HG02588 (cell line): ENCODE data around the gene ABHD11.

ENCODE experiments used
- ATAC-seq: cut with Tn5 transposase; IDR thresholded peaks from one replicate; pipeline ENCODE4 v1.9.1; 2021; ENCODE audit warnings: mild to moderate bottlenecking, moderate library complexity; ENCODE audit not compliant: unreplicated experiment

Gene ABHD11

GRCh38 chr7:73702665-73703064 is 35.9 kb downstream of the ABHD11 start:
- no peak for ATAC-seq

DNA sequence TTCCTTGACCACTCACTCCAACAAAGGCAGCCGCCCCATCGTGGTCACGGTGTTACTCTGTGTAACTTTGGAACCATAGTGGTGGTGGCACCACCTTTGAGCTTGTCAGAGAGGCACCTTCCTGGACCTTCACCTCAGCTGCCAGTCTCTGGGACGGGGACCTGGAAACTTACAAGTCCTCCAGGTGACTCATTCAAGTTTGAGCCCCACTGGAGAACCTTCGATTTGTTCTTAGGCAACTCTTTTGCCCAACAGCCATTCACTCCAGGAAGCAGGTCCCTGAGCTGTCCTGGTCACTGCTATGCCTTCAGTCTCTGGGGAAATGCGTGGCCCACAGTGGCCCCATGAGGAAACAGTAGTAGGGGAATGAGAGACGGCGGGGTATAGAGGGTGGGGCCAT is 36.4 kb downstream of the ABHD11 start:
- ATAC-seq = no peak

DNA sequence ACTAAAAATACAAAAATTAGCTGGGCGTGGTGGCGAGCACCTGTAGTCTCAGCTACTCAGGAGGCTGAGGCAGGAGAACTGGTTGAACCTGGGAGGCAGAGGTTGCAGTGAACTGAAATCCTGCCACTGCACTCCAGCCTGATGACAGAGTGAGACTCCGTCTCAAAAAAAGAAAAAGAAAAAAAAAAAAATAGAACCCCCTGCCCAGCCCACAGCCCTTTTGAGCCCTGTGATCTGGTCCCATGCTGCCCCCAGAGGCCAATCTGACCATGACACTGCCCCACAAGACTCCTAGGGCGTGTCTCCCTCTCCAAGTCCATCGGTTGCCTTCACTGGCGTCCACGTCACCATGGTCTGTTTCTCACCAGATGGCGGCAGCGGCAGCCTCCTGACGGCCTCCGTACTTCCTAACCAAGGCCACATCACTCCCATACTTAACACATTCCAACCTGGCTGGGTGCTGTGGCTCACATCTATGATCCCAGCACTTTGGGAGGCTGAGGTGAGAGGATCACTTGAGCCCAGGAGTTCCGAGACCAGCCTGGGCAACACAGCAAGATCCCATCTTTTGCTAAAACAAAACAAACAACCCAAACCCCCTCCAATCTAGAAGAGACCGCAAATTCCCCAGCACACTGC is 37.1 kb downstream of the ABHD11 start:
- ATAC-seq = no peak

DNA sequence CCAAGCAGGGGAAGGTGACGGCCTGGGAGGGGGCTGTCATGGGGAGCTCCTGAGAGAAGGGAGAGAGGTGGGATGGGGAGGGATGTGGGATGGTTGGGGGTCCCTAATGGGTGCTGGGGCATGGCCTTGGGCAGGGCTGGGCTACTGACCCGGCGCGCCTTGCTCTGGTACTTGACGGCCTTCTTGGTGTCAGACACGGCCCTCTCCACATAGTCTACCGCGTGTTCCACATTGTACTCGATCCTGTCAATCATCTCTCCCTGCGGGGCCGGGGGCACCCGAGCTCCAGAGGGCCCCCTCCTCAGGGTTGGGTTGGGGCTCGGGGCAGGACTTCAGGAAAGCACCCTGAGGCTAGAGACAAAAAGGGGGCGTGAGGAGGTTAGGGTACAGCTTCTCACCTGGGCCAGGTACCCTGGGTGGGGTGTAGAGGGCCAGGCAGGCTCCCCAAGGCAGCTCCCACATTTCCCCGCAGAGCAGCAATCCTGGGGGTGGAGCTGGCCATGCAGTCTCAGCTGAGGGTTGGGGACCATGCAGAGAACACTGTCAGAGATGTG is 37.9 kb downstream of the ABHD11 start:
- no peak for ATAC-seq

DNA sequence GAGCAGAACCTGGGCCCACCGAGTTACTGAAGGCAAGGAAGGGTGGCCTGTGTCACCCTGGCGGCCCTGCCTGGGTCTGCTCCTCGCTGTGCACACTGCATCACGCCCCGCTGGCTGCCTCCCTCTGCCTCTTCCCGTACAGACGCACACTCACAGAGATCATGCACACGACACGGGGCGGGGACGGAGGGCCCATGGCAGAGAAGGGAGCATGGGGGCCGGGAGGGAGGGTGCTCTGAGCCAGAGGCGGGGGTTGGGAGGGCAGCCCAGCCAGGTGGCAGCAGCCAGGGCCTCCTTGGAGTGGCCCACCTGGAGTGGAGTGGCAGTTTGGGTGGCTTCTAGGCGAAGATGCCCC is 38.6 kb downstream of the ABHD11 start:
- ATAC-seq = no peak

DNA sequence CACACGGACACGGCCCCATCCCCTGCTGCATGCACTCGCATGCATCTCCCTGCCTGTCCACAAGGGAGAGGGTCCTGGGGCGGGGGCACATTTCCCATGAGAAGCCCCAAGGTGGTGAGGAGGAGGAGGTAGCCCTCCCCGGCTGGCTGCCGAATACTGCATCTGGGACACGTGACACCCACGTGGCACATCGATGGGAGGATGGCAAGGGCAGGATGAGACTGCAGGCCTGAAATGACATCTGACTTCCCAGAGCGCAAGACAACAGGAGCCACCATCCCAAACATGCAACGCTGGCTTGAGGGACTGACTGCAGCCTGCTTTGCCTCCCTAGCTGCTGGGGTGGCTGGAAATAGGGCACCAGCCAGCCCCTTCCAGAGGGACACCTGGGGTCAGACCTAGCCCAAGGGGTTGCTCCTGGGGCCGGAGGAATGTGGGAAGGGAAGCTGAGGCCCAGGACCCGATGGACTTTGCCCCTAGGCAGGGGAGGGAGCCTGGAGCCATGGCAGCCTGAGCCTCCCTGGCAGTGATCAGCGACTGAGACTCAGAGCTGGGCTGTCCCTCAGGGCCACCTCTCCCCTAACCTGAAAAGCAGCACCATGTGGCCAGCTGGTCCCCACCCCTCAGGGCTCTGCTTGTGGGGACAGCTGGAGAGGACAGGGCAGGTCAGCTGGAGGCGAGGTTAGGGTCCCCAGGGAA is 39.1 kb downstream of the ABHD11 start:
- ATAC-seq = no peak

DNA sequence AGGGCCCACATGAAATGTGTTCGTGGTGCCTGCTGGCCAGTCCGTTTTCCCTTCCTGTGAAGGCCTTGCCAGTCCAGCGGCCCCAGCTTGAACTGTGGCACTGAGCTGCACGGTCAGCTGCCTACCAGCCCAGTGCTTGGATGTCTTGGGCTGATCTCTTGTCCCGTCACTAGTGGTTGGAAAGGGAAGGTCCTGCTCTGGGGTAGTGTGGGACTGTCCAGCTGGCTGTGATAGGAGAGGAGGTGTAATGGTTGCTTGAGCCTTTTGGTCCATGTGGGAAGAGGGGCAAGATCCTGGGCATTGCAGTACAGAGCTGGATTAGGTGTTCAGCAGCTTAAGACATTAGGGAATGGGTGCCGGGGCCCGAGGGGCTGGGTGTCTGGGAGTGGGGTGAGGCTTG is 40.2 kb downstream of the ABHD11 start:
- no peak for ATAC-seq

GRCh38 chr7:73696372-73696771 is 42.2 kb downstream of the ABHD11 start:
- ATAC-seq = no peak

DNA sequence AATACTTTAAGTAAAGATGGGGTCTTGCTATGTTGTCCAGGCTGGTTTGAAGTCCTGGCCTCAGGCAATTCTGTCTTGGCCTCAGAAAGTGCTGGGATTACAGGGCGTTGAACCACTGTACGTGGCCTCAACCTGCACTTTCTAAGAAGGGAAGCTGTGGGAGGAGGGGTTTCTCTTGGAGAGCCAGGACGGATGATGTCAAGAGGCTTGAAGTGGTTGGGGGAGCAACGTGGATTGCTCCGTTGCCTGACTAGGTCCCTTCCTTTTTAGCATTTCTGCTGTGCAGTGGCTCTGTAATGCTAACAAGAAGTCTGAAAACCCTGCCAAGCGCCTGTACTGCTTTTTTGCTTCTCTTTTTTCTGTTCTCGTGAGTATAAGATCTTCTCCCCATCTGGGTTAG is 48.0 kb downstream of the ABHD11 start:
- ATAC-seq = no peak

DNA sequence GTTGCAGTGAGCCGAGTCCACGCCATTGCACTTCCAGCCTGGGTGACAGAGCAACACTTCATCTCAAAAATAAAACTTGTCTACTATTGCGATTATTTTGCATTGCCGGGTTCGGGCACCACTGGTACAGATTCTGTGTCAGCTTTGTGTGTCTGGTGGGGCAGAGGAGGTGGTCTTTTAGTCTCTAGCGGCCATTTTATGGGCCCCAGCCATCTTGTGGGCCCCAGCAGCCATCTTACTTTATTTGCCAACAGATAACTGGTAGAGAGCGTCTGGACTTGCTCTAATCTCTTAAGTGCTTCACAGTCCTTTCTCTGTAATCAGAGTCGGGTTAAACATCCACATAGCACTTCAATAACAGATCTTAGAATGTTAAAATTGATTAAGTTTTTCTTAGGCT is 50.3 kb downstream of the ABHD11 start:
- no peak for ATAC-seq
